HepG2 (cell line): ENCODE data around the gene SOX8. TPM values are rescaled to one million over a fixed set of nuclear protein-coding genes. Genes with fewer than 3 reads are reported as not detected.

Source experiments
- ATAC-seq: fragments of 200-7000 bp; cut with Tn5 transposase; 3 replicates; pipeline ENCODE4 v1.9.1; 2020; ENCODE audit warnings: mild to moderate bottlenecking, moderate library complexity
- BruUV-seq: library from RNA; stranded (reverse); fragments of 400-500 nt; replicated peaks from 2 replicates; lab custom pipeline; 2021; lab: Mats Ljungman, UMichigan
- CTCF ChIA-PET: fragments of 300-600 bp; formaldehyde crosslinking; extraction: SDS; loops from one replicate; lab custom pipeline; 2021; ENCODE audit warnings: low total read pairs, inconsistent platforms, low intra/inter-chr PET ratio; lab: Yijun Ruan, JAX
- POLR2A ChIA-PET: fragments of 350-600 bp; sonication (Branson Sonifier 250); formaldehyde crosslinking; loops from one replicate; lab custom pipeline; 2020; ENCODE audit warnings: antibody characterized with exemption, inconsistent platforms; lab: Yijun Ruan, JAX
- DNase-seq: peaks from one replicate; pipeline ENCODE4 v3.0.0-alpha.2; 2015; ENCODE audit warnings: low spot score
- FAIRE-seq: peaks from 3 replicates; lab custom pipeline; 2011; peaks lifted over from hg19 to GRCh38; lab: Jason Lieb, UNC
- H2AFZ ChIP-seq: one replicate; pipeline ENCODE4 v1.6.1; 2011; ENCODE audit warnings: low read length, inconsistent platforms
- H3K27ac ChIP-seq: fragments of 300-600 bp; 3 replicates; pipeline ENCODE4 v1.8.0; 2011; ENCODE audit warnings: mixed run types, mild to moderate bottlenecking, mixed read lengths, low read length, inconsistent platforms; ENCODE audit not compliant: insufficient read depth; ENCODE audit errors: extremely low read length
- H3K27me3 ChIP-seq, 2 experiments: fragments of 200-600 bp in 1 of 2; 2 replicates in 1 of 2; 3 replicates in 1 of 2; pipeline versions ENCODE4 v1.6.0 to v1.8.0; 2011; ENCODE audit warnings: low read length in 2 of 2, mild to moderate bottlenecking in 2 of 2, moderate library complexity in 2 of 2, inconsistent platforms in 1 of 2; ENCODE audit not compliant: insufficient read depth in 2 of 2, control insufficient read depth in 1 of 2
- H3K36me3 ChIP-seq, 2 experiments: fragments of 200-600 bp in 1 of 2; replicated peaks in 1 of 2; 2 replicates in 1 of 2; 3 replicates in 1 of 2; pipeline versions ENCODE4 v1.5.1 to v1.8.0; 2011; ENCODE audit warnings: low read length in 2 of 2, inconsistent platforms in 1 of 2; ENCODE audit not compliant: insufficient read depth in 2 of 2, control insufficient read depth in 1 of 2
- H3K4me1 ChIP-seq: 2 replicates; pipeline ENCODE4 v1.5.1; 2012; ENCODE audit warnings: low read length, inconsistent platforms; ENCODE audit not compliant: insufficient read depth
- H3K4me2 ChIP-seq: 2 replicates; pipeline ENCODE4 v1.6.0; 2011; ENCODE audit warnings: low read depth, low read length, inconsistent platforms
- H3K4me3 ChIP-seq, 3 experiments: fragments of 200-600 bp in 1 of 3; sonication (generic), shearing (Covaris generic) in 1 of 3; replicated peaks in 1 of 3; 2 replicates each; pipeline ENCODE4 v1.5.1; 2011 to 2016; ENCODE audit warnings: low read length in 3 of 3, inconsistent platforms in 2 of 3, low read depth in 2 of 3, mild to moderate bottlenecking in 2 of 3, control low read depth in 1 of 3, mixed read lengths in 1 of 3; ENCODE audit not compliant: insufficient read depth in 1 of 3
- H3K79me2 ChIP-seq: one replicate; pipeline ENCODE4 v1.6.1; 2011; ENCODE audit warnings: low read length, inconsistent platforms; ENCODE audit not compliant: insufficient read depth
- H3K9ac ChIP-seq: 2 replicates; pipeline ENCODE4 v1.6.0; 2011; ENCODE audit warnings: mild to moderate bottlenecking, low read depth, low read length, inconsistent platforms; ENCODE audit not compliant: insufficient read depth
- H3K9me3 ChIP-seq: 2 replicates; pipeline ENCODE4 v1.5.1; 2012; ENCODE audit warnings: mild to moderate bottlenecking, low read length
- H4K20me1 ChIP-seq: 2 replicates; pipeline ENCODE4 v1.6.0; 2011; ENCODE audit warnings: inconsistent platforms, mild to moderate bottlenecking, low read length, moderate library complexity; ENCODE audit not compliant: insufficient read depth
- GATA4 ChIP-seq: sonication (generic); IDR thresholded peaks from 2 replicates; pipeline ENCODE4 v1.6.1; 2016; ENCODE audit warnings: antibody characterized with exemption, low read depth, borderline replicate concordance
- KAT7 ChIP-seq: IDR thresholded peaks from 2 replicates; pipeline ENCODE4 v1.6.1; 2018; ENCODE audit warnings: borderline replicate concordance, missing compliant biosample characterization
- NFYC ChIP-seq: IDR thresholded peaks from 2 replicates; pipeline ENCODE4 v1.6.1; 2016; ENCODE audit warnings: missing genetic modification reagents, missing compliant biosample characterization
- TFE3 ChIP-seq: IDR thresholded peaks from 2 replicates; pipeline ENCODE4 v1.6.1; 2016
- ZBTB26 ChIP-seq: IDR thresholded peaks from 2 replicates; pipeline ENCODE4 v1.6.1; 2016; ENCODE audit warnings: missing compliant biosample characterization, missing genetic modification reagents, borderline replicate concordance
- ZFP90 ChIP-seq: sonication (generic); formaldehyde crosslinking; IDR thresholded peaks from 2 replicates; pipeline ENCODE4 v1.8.0; 2022; ENCODE audit warnings: missing genetic modification reagents, mild to moderate bottlenecking, inconsistent platforms, borderline replicate concordance
- ZNF280B ChIP-seq: sonication (generic); formaldehyde crosslinking; IDR thresholded peaks from 2 replicates; pipeline ENCODE4 v1.5.0; 2020; ENCODE audit warnings: missing genetic modification reagents, mild to moderate bottlenecking, borderline replicate concordance
- ZNF598 ChIP-seq: sonication (generic); formaldehyde crosslinking; IDR thresholded peaks from 2 replicates; pipeline ENCODE4 v1.5.1; 2020; ENCODE audit warnings: mild to moderate bottlenecking, missing genetic modification reagents, borderline replicate concordance
- WGBS: methylation state at CpG from one replicate; pipeline ENCODE4 v1.1.6; 2017; ENCODE audit warnings: low lambda C conversion rate; 5-methylcytosine and 5-hydroxymethylcytosine counted together
- in situ Hi-C: cut with HindIII; loops from 2 replicates; pipeline ENCODE4 v1.10.0; 2017; ENCODE audit warnings: low pct_unique_long_range_greater_than_20kb; ENCODE audit not compliant: extremely low pct_ligation_motif_present
- intact Hi-C: fragments of 100-400 bp; cut with micrococcal nuclease; formaldehyde crosslinking; loops from one replicate; pipeline ENCODE4 v1.10.0; 2022; ENCODE audit not compliant: unreplicated experiment
- polyA plus RNA-seq, 8 experiments: library from polyadenylated mRNA; depleted of rRNA in 3 of 8; stranded (reverse) in 7 of 8; unstranded in 1 of 8; fragments of >200 nt; fragmentation: Illumina TruSeq in 4 of 8; extraction: Trizol in 4 of 8; gene quantifications; 2 replicates each; pipeline versions ENCODE4 v1.2.1 to v1.2.3, GENCODE V29; 2011 to 2016; ENCODE audit warnings: low read depth in 4 of 8, missing spikeins in 1 of 8, mixed read lengths in 1 of 8; ENCODE audit not compliant: insufficient read depth in 1 of 8
- total RNA-seq, 5 experiments: library from RNA; depleted of rRNA; stranded (reverse); fragments of >200 nt; fragmentation: Illumina TruSeq; extraction: Trizol; gene quantifications; 2 replicates each; pipeline ENCODE4 v1.2.3, GENCODE V29; 2016; ENCODE audit warnings: low read depth in 1 of 5
- TF ChIP-seq, protein P1 (sequence below): sonication (generic); formaldehyde crosslinking; IDR thresholded peaks from 2 replicates; pipeline ENCODE4 v1.4.0; 2020; ENCODE audit warnings: low read depth, mild to moderate bottlenecking, missing genetic modification reagents
- TF ChIP-seq, protein P2 (sequence below): IDR thresholded peaks from 2 replicates; pipeline ENCODE4 v1.6.1; 2012; ENCODE audit warnings: inconsistent platforms

Gene SOX8
- total and polyA plus RNA-seq, 2 of the 13 experiments (the other 11 are each of a cell fraction or from before 2014, with no cell fraction given): 0.20 to 0.28 TPM

GRCh38 chr16:938136-938535, 43.4 kb upstream of the SOX8 start (continued):
- TF ChIP-seq ZNF280B: no peak
- no peak for TF ChIP-seq GATA4
- TF ChIP-seq NFYC: no peak

DNA sequence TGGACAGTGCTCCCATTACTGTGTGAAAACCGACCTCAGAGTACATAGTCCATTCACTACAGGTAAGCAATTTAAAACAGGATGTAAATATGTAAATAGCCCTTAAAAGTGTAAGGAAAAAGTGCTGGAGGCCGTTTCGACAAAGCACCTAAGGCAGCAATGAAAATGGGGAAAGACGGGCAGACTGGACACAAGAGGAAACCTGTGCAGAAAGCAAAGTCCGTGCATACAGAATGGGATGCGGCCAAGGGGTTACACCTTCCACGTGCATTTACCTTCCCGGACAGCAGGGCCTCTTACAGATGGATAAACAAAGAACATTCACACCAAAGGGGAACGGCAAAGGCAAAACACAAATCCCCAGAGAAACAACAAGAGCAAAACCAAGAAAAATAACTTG, 42.8 kb upstream of the SOX8 start:
- Histone ChIP-seq H3K79me2 (no peaks in the 10 kb centered on the region), H3K9me3 (peaks cover 6% of the 10 kb centered on the region), H3K9ac (no peak overlapping the region), H3K27me3 (no peaks in the 10 kb centered on the region), H2AFZ (no peak overlapping the region), H4K20me1 (no peaks in the 10 kb centered on the region), H3K4me2 (no peak overlapping the region), H3K4me1 (no peaks in the 10 kb centered on the region), H3K36me3 (no peaks in the 10 kb centered on the region), H3K4me3 (no peak overlapping the region), H3K27ac (no peak overlapping the region)
- CTCF ChIA-PET: no interaction called here
- POLR2A ChIA-PET: no interaction called here
- intact Hi-C loops: no loop called here
- no peak for TF ChIP-seq KAT7 (CRISPR knock-in tag)
- no peak for TF ChIP-seq ZFP90 (CRISPR knock-in tag)
- no peak for TF ChIP-seq ZNF598 (CRISPR knock-in tag)
- TF ChIP-seq TFE3 (CRISPR knock-in tag): no peak
- TF ChIP-seq, protein P1, sequence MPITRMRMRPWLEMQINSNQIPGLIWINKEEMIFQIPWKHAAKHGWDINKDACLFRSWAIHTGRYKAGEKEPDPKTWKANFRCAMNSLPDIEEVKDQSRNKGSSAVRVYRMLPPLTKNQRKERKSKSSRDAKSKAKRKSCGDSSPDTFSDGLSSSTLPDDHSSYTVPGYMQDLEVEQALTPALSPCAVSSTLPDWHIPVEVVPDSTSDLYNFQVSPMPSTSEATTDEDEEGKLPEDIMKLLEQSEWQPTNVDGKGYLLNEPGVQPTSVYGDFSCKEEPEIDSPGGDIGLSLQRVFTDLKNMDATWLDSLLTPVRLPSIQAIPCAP: no peak
- TF ChIP-seq, protein P2, sequence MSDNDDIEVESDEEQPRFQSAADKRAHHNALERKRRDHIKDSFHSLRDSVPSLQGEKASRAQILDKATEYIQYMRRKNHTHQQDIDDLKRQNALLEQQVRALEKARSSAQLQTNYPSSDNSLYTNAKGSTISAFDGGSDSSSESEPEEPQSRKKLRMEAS: no peak
- no peak for TF ChIP-seq ZBTB26
- in situ Hi-C loops: no loop called here
- 57% methylated on average over 9 of the region's 9 CpGs for WGBS
- no peak for ATAC-seq
- DNase-seq: no peak
- no peak for FAIRE-seq
- BruUV-seq: no TSS peak
